Caco-2 (cell line): ENCODE measurements around the gene HSPB2. TPM values are rescaled to one million over a fixed set of nuclear protein-coding genes. Genes with fewer than 3 reads are reported as not detected.

ENCODE experiments used
- BruUV-seq: library from RNA; stranded (reverse); fragments of 400-500 nt; replicated peaks from 2 replicates; lab custom pipeline; 2021; lab: Mats Ljungman, UMichigan
- CTCF ChIA-PET: fragments of 300-600 bp; sonication (Branson Sonifier 250); formaldehyde crosslinking; loops from one replicate; lab custom pipeline; 2022; ENCODE audit warnings: antibody characterized with exemption; lab: Charles Lee
- POLR2A ChIA-PET: fragments of 300-600 bp; sonication (Branson Sonifier 250); formaldehyde crosslinking; loops from one replicate; lab custom pipeline; 2022; ENCODE audit warnings: antibody characterized with exemption; lab: Charles Lee
- DNase-seq, 2 experiments: peaks; one replicate each; pipeline versions ENCODE4 v3.0.0 to v3.0.0-alpha.2; 2020 to 2022
- H3K27me3 ChIP-seq: replicated peaks from 2 replicates; pipeline ENCODE4 v1.6.0; 2011; ENCODE audit warnings: low read length; ENCODE audit not compliant: control insufficient read depth, insufficient read depth
- H3K36me3 ChIP-seq: 2 replicates; pipeline ENCODE4 v1.5.1; 2011; ENCODE audit warnings: low read length; ENCODE audit not compliant: control insufficient read depth, insufficient read depth
- H3K4me1 ChIP-seq: fragments of 250-450 bp; sonication (Bioruptor Pico); 2 replicates; pipeline ENCODE4 v1.5.1; 2020; ENCODE audit warnings: mild to moderate bottlenecking
- H3K4me3 ChIP-seq: 2 replicates; pipeline ENCODE4 v1.5.1; 2011; ENCODE audit warnings: low read depth, mild to moderate bottlenecking, control low read depth, low read length
- H3K9me3 ChIP-seq: fragments of 250-450 bp; sonication (Bioruptor Pico); 2 replicates; pipeline ENCODE4 v1.5.1; 2020; ENCODE audit warnings: mild to moderate bottlenecking, moderate library complexity
- H3K27ac Mint-ChIP-seq: one replicate; pipeline ENCODE4 v1.8.0; 2022; ENCODE audit warnings: mixed read lengths; ENCODE audit not compliant: unreplicated experiment
- H3K27me3 Mint-ChIP-seq: one replicate; pipeline ENCODE4 v1.8.0; 2022; ENCODE audit warnings: mixed read lengths; ENCODE audit not compliant: insufficient read depth, unreplicated experiment
- H3K36me3 Mint-ChIP-seq: one replicate; pipeline ENCODE4 v1.8.0; 2022; ENCODE audit warnings: mild to moderate bottlenecking, mixed read lengths; ENCODE audit not compliant: insufficient read depth, unreplicated experiment
- H3K4me1 Mint-ChIP-seq: one replicate; pipeline ENCODE4 v1.8.0; 2022; ENCODE audit warnings: low read depth, mixed read lengths; ENCODE audit not compliant: unreplicated experiment
- H3K4me3 Mint-ChIP-seq: one replicate; pipeline ENCODE4 v1.8.0; 2022; ENCODE audit warnings: mild to moderate bottlenecking, moderate library complexity, mixed read lengths; ENCODE audit not compliant: unreplicated experiment
- H3K9me3 Mint-ChIP-seq: one replicate; pipeline ENCODE4 v1.8.0; 2022; ENCODE audit warnings: mixed read lengths; ENCODE audit not compliant: unreplicated experiment
- intact Hi-C: fragments of 100-400 bp; cut with micrococcal nuclease; formaldehyde crosslinking; loops from one replicate; pipeline ENCODE4 v1.10.0; 2022; ENCODE audit not compliant: unreplicated experiment
- total RNA-seq: library from RNA; stranded (reverse); gene quantifications from 2 replicates; pipeline ENCODE4 v1.2.3, GENCODE V29; 2022
- TF ChIP-seq, protein P1 (sequence below), 2 experiments: fragments of 200-600 bp in 1 of 2; IDR thresholded peaks; 1 replicate in 1 of 2; 2 replicates in 1 of 2; pipeline versions ENCODE4 v1.5.1 to v1.8.0; 2011 to 2022; ENCODE audit warnings: antibody characterized with exemption in 1 of 2, control low read depth in 1 of 2, inconsistent platforms in 1 of 2, low read depth in 1 of 2, low read length in 1 of 2, mild to moderate bottlenecking in 1 of 2, moderate library complexity in 1 of 2; ENCODE audit not compliant: insufficient read depth in 1 of 2, severe bottlenecking in 1 of 2, unreplicated experiment in 1 of 2

The HSPB2 gene
- total RNA-seq, 1 experiment from 2014 or later, result not detected

DNA sequence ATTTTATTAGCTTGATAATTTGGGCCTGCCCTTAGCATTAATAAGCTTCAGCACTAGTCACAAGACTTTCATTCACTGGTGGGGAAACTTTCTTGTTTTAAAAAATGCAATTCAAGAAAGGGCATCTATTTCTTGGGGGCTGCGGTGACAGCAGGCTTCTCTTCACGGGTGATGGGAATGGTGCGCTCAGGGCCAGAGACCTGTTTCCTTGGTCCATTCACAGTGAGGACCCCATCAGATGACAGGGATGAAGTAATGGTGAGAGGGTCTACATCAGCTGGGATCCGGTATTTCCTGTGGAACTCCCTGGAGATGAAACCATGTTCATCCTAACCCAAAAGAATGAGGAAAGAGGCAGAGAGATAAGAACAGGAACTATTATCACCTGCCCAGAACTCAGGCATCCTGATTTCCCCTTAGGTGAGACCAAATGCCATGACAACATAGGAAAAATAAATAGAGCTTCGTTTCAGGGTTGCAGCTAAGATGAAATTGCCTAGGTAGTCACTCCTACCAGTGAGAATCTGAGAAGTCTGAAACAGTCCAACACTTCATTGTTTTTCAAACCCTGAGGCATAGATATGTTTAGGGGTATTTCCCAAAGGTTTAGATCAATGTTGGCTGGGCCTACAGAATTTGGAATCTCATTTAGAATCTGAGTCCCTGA is 3.8 kb upstream of the HSPB2 start:
- ChIA-PET POLR2A (no interaction called here), CTCF (no interaction called here)
- Histone ChIP-seq H3K27me3 (no peaks in the 10 kb centered on the region), H3K9me3 (no peaks in the 10 kb centered on the region), H3K4me3 (no peak overlapping the region), H3K4me1 (peaks cover 12% of the 10 kb centered on the region), H3K36me3 (no peaks in the 10 kb centered on the region)
- Mint-ChIP-seq H3K27ac (no peak overlapping the region), H3K27me3 (no peaks in the 10 kb centered on the region), H3K9me3 (no peaks in the 10 kb centered on the region), H3K4me1 (peaks cover 7% of the 10 kb centered on the region), H3K4me3 (no peak overlapping the region), H3K36me3 (no peaks in the 10 kb centered on the region)
- intact Hi-C loops, result no loop called here
- BruUV-seq, result no TSS peak
- DNase-seq, result no peak
- TF ChIP-seq, protein P1, sequence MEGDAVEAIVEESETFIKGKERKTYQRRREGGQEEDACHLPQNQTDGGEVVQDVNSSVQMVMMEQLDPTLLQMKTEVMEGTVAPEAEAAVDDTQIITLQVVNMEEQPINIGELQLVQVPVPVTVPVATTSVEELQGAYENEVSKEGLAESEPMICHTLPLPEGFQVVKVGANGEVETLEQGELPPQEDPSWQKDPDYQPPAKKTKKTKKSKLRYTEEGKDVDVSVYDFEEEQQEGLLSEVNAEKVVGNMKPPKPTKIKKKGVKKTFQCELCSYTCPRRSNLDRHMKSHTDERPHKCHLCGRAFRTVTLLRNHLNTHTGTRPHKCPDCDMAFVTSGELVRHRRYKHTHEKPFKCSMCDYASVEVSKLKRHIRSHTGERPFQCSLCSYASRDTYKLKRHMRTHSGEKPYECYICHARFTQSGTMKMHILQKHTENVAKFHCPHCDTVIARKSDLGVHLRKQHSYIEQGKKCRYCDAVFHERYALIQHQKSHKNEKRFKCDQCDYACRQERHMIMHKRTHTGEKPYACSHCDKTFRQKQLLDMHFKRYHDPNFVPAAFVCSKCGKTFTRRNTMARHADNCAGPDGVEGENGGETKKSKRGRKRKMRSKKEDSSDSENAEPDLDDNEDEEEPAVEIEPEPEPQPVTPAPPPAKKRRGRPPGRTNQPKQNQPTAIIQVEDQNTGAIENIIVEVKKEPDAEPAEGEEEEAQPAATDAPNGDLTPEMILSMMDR (IDR thresholded peaks at IDR 0.05; ENCODE audit: insufficient read depth in 1 of 2, low read depth in 1 of 2, low read length in 1 of 2, severe bottlenecking in 1 of 2, unreplicated experiment in 1 of 2), result no peak

DNA sequence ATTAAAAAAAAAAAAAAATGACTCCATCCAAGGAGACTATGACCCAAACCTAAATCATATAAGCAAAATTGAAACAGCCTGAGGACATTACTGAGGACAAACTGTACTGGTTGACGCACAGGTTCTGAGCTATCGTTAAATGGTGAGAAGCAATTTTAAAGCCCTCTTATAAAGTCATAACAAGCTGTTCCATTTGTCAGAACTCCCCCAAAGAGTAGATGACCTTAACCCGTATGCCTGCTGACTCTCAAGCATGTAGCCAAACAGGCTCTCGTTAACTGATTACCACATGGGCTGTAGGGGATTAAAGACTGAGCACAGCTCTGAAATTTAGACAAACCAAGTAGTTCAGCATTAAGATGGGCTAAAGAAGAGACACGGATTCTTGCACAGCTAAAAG is 3.2 kb upstream of the HSPB2 start:
- peaks cover 7% of the 10 kb centered on the region for H3K4me1 Mint-ChIP-seq
- H3K9me3 ChIP-seq, result no peaks in the 10 kb centered on the region
- H3K4me1 ChIP-seq, result peaks cover 12% of the 10 kb centered on the region
- no peak overlapping the region for H3K4me3 ChIP-seq
- ChIA-PET CTCF (no interaction called here), POLR2A (no interaction called here)
- no peaks in the 10 kb centered on the region for H3K27me3 ChIP-seq
- no peaks in the 10 kb centered on the region for H3K36me3 Mint-ChIP-seq
- BruUV-seq, result no TSS peak
- no peak overlapping the region for H3K4me3 Mint-ChIP-seq
- intact Hi-C loops, result no loop called here
- no peaks in the 10 kb centered on the region for H3K27me3 Mint-ChIP-seq
- H3K36me3 ChIP-seq, result no peaks in the 10 kb centered on the region
- no peak overlapping the region for H3K27ac Mint-ChIP-seq
- DNase-seq, result no peak
- TF ChIP-seq, protein P1 (IDR thresholded peaks at IDR 0.05; ENCODE audit: insufficient read depth in 1 of 2, low read depth in 1 of 2, low read length in 1 of 2, severe bottlenecking in 1 of 2, unreplicated experiment in 1 of 2), result no peak
- H3K9me3 Mint-ChIP-seq, result no peaks in the 10 kb centered on the region

DNA sequence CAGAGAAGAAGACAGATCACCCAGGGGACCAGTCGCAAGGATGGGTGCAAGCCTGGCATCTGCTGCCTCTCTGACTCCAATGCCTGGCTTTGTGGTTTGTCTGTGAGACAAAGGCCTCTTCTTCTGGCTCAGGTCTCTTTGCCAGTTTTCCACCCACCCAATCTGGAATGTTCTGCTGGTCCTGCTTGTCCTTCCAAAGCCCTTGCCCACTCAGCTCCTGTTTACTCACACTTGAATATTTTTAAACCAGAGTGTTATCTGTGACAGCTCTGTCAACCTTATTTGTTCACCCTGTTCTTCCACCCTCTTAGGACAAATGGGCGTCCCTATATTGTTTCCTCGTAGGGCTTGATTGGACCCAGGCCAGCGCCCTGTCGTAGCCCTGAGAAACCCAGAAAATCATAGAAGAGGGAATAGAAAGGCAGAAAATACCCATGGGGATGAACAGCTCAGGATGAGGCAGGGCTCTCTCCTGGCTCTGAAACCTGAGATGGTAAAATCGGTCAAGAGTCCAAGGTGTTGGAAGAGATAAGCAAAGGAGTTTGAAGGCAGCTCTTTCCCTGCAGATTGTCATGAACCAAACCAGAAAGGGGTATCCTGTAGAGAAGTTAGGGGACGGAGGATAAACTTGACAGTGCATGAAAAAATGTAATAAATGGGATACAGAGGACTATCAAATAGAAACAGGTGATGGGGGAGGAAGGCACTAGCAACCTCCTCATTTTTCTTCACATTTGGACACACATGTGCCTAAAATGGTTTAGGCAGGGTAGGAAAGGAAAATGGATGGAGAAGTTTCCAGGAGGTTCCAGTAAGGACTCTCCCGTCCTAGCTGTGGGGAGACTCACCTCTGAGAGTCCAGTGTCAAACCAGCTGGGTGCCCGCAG is 1.6 kb upstream of the HSPB2 start:
- Histone ChIP-seq H3K27me3 (no peaks in the 10 kb centered on the region), H3K36me3 (no peaks in the 10 kb centered on the region), H3K4me3 (no peak overlapping the region), H3K9me3 (no peaks in the 10 kb centered on the region), H3K4me1 (peaks cover 12% of the 10 kb centered on the region)
- ChIA-PET POLR2A (interaction anchor here (1.0 kb wide), 2 partner anchors 16 kb away, joined by 3 to 5 read pairs; no protein-coding TSS in a partner anchor), CTCF (interaction anchor here (0.6 to 1.1 kb wide), 4 partner anchors 15 to 346 kb away, joined by 3 to 6 read pairs (median 4); no protein-coding TSS in a partner anchor)
- H3K36me3 Mint-ChIP-seq, result no peaks in the 10 kb centered on the region
- TF ChIP-seq, protein P1 (IDR thresholded peaks at IDR 0.05; ENCODE audit: insufficient read depth in 1 of 2, low read depth in 1 of 2, low read length in 1 of 2, severe bottlenecking in 1 of 2, unreplicated experiment in 1 of 2), result no peak
- H3K9me3 Mint-ChIP-seq, result no peaks in the 10 kb centered on the region
- no TSS peak for BruUV-seq
- H3K4me1 Mint-ChIP-seq, result peaks cover 7% of the 10 kb centered on the region
- DNase-seq, result no peak
- H3K27ac Mint-ChIP-seq, result no peak overlapping the region
- intact Hi-C loops, result no loop called here
- H3K4me3 Mint-ChIP-seq, result no peak overlapping the region
- H3K27me3 Mint-ChIP-seq, result no peaks in the 10 kb centered on the region
